SKM-1 (cell line): ENCODE results near the gene TRPC3.
A peak's percentile ranks its signal among the peaks of the same experiment; 100 is the strongest.
"Not testable (repeated sequence)": the region's sequence is repeated elsewhere in the genome, so short reads cannot be mapped to it uniquely, and the experiment has no call there.

Experiments
- DNase-seq: peaks from one replicate; lab custom pipeline; 2025; ENCODE audit not compliant: unreplicated experiment; lab: John Stamatoyannopoulos, UW

TRPC3 gene

DNA sequence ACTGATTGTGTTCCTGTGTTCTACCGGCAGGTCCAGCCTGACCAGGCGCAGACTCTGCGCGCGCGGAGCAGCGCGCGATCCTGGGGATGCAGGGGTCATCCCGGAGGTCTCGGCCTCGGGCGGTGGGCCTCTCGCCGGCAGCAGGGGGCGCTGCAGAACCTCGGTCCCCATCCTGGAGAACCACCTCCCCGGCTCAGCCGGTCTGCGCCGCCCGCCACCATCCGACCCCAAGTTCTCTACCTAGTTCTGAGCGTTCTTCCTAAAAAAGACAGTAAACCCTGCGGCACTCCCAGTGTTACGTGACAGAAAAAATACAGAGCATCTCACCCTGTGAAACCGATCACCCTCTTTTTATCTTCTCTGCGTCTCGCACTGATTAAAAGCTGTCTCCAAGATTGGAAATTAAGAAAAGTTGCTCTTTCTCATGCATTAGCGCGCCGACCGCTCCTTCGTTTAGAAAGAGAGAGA, 1.6 kb downstream of the TRPC3 start:
- peak; percentile 10 for DNase-seq

- no peak for DNase-seq
Measured at GRCh38 chr4:121946644-121947043, 5.2 kb downstream of the TRPC3 start.

DNA sequence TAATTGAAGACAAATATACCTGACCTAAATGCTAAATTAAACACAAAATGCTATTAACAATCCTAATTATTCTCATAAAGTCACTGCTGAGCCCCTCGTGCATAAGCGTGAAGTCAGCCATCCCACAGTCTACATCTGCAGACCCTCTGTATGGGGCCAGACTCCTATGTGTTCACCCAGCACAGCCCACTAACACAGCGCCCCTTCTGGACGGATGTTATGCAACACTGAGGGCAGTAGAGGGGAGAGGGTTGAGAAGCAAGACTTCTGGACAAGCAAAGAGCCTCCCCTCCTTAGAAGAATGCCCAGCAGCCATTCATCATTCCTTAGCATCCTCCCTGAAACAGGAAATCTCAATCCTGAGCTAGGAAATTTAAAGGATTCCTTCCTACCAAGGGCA, 7.9 kb downstream of the TRPC3 start:
- no peak for DNase-seq

GRCh38 chr4:121939690-121940089, 12.2 kb downstream of the TRPC3 start:
- no peak for DNase-seq

DNA sequence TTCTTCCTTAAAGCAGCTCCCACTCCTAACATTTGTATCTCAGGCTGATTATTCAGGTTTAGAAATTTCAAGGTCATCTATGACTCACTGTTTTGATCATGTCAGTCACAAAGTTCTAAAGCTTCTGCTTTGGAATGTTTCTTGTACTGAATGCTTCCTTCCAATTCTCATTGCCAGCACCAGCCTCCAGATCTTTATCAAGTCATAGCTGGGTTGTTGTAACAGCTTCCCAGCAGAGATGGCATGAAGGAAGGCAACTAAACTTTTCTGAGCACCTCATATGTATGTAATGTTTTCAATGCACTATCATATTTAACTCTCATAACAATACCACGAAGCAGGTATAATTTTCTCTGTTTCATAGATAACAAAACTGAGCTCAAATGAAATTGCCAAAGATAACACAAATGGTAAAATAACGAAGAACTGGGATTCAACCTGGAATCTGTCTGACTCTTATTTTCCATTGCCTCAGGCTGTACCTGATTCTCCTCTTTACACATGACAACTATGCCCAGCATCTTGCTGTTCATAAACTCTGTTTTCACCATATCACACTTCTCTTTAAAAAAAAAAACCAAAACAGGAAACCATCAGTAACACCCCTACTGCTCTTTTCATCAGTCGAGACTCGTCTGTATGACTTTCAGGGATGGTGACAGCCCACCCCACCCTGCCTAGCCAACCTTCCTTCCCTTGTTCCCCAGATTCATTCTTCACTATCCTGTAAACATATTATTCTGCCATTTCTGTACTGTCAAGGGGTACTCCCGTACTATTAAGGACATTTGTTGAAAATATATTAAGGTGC, 13.4 kb downstream of the TRPC3 start:
- DNase-seq = no peak

- no peak for DNase-seq
Measured at GRCh38 chr4:121936101-121936500, 15.8 kb downstream of the TRPC3 start.

DNA sequence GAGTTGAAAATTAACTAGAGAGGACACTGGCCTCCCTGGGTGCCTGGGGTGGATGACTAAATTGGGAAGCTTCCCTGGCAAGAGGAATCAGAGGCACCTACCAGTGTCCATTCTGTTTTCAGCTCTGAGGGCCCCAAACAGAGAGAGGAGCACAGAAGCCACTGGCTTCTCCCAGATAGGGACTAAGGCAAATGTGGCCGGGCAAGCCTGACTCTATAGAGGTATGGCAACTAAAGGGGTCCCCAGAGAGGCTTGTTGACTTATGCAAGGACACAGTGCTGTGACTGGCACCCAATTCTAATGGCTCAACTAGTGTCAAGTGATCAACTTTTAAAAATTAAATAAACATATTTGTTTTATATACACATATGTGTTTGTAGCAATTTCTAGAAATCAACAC, 17.2 kb downstream of the TRPC3 start:
- no peak for DNase-seq

DNA sequence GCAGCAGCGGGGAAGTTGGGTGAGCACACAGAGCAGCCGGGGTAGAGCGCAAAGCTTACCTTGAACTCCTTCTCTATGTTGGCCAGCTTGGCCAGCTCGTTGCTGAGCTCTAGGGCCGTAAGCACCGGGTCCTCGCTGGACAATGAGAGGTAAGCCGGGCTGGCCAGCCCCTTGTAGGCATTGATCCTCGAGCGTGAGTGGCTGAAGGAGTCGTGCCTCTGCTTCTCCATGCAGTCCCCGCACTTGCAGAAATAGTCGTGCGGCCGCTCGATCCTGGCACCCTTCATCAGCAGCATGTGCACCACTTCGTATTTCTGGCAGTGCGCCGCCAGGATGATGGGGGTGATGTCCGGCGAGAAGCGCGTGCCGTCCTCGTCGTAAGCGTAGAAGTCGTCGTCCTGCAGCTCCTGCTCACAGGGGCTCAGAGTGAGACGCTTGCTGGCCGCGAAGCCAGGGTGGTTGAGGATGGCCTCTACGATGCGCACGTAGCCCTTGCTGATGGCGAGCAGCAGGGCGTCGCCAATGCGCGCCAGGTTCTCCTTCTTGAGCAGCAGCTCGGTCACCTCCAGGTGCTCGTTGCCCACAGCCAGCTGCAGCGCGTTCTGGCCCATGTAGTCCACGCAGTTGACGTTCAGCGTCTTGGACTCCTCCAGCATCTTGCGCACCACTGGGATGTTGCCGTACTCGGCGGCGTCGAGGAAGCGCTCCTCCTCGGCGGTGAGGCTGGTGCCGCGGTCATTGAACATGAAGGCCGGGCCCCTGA, 19.5 kb downstream of the TRPC3 start:
- no peak for DNase-seq

DNA sequence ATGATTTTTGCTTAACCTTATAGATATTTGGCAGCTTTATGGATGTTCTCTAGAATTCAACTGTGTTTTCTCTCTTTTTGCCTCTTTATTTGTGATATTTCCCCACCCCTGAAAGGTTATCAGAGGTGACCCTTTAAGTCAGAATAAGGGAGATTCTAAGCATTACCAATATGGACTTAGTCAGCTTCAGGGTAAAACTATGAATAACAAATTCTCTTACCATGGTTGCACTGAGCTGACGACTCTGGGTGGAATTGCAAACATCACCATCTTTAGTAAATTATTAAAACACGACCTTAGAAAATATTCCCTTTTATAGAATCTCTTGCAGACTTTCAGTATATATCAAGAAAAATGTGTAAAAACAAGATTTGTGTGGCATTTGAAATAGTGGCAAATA, 21.6 kb downstream of the TRPC3 start:
- DNase-seq = no peak

- DNase-seq = no peak
Measured at GRCh38 chr4:121927948-121928347, 23.9 kb downstream of the TRPC3 start.

GRCh38 chr4:121926490-121926889, 25.4 kb downstream of the TRPC3 start:
- DNase-seq = not testable (repeated sequence)

DNA sequence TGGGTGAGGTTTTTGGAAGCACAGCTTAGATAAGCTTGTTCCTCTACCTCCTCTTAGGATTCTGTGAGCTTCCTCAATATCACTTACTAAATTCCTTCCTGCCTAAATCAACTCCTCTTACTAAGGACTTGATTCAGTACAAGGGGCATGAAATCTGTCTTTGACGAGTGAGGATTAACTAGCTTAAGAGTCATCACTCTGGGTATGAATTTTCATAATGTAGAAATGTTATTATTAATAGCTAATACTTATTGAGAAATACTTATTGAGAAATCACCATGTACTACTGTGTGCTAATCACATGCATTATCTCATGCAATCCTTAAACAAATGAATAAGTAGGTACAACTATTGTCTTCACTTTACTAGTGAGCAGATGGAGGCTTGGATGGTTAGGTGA, 28.6 kb downstream of the TRPC3 start:
- DNase-seq = no peak

GRCh38 chr4:121913667-121914066, 38.2 kb downstream of the TRPC3 start:
- DNase-seq = no peak

DNA sequence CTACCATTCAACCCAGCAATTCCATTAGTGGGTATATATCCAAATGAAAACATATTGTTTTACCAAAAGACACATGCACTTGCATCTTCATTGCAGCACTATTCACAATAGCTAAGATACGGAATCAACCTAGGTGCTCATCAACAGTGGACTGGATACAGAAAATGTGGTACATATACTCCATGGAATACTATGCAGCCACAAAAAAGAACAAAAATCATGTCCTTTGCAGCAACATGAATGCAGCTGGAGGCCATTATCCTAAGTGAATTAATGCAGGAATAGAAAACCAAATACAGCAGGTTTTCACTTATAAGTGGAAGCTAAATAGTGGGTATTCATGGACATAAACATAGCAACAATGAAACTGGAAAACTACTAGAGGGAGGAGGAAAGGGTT, 43.5 kb downstream of the TRPC3 start:
- no peak for DNase-seq

DNA sequence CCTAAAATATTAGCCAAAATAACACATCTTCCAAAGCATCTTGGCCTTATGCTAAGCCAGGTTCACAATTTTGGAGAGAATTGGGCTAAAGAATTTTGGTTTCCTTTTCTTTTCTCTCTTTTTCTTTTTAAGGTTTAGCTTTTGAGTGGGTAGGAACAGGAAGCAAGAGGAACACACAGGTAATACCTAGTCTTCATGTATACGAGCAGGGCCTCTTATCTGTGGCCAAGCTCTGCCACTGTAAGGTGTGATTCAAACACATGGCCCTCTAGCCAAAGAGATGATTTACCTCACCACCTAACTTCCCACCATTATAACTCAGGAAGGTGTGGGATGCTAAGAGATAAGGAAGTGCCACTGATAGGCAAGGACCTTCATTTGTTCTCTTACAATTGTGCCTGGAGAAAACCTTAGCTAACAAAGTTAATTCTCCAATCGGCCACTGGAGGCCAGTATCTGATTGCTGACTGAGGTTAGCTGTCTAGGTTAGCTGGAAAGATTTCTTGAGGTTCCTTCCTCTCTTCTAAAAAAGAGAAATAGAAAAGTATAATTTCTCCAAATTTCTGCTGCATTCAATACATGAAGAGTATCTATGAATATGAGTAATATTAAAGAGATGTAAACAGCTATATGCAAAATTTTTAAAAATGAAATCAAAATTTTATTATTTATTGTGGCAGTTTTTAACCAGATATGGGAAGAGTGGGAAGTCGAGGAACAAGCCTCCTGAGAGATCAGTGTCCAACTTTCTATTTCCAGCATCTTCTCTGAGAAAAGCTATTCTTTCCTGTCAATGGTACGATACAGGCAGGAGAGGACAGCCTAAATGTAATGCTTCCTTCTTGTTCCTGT, 51.5 kb downstream of the TRPC3 start:
- DNase-seq = peak; percentile 68

- DNase-seq = no peak
Measured at GRCh38 chr4:121898150-121898549, 53.7 kb downstream of the TRPC3 start.

- no peak for DNase-seq
Measured at GRCh38 chr4:121888134-121888533, 63.7 kb downstream of the TRPC3 start.

DNA sequence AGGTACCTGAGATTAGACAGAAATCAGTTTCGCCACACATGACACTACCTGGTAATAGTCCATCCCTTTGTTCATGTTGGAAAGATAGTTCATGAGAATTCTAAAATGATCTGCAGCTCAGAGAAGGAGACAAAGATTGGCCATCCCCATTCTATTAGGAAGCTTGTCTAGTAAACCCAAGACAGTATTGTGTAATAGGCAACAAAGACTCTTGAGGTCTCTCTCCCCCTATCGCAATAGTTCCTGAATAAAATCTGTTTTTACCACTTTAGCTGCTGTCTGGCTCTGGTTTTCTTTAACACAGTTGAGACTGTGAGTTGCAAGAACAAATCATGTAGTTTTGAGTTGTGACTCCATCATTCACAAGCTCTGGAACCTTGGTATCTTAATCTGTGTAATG, 66.7 kb downstream of the TRPC3 start:
- DNase-seq = peak; percentile 20

- DNase-seq = peak; percentile 7
Measured at GRCh38 chr4:121881158-121881557, 70.7 kb downstream of the TRPC3 start.

- DNase-seq = no peak
Measured at GRCh38 chr4:121879135-121879534, 72.7 kb downstream of the TRPC3 start.

DNA sequence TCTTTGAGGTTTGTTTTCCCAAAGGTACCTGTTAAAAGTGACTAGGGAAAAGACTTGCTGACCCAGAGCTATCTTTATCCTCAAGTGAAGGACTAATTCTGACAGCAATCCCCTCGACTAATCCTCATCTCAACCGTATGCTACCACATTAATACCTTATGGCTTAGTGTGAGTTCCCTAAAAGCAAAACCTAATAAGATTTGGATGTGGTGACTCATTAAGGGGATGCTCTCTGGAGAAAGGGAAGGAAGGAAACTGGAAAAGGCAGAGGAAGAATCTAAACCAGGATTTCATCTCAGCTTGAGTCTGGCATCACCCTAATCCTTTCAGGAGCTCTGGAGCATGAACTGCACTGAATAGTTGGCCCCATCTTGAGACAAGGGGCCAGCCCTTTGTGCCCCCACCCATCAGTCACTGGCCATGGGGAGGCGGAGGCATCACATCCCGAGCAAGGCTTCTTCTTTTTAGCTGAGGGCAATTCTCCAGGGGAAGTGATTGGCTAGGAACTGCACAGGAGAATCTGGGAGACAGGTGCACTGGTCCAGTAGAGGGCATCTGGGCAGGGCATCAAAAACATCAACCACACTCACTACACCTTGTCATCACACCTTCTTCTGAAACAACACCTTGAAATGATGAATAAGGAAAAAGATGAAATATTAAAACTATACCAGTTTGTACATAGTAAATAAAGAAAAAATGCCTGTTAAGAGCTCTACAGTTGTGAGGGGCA, 74.7 kb downstream of the TRPC3 start:
- no peak for DNase-seq
